Measurements from ENCODE around the gene EIF4G3.
"Not testable (repeated sequence)": the region's sequence is repeated elsewhere in the genome, so short reads cannot be mapped to it uniquely, and the experiment has no call there.

Gene EIF4G3

DNA sequence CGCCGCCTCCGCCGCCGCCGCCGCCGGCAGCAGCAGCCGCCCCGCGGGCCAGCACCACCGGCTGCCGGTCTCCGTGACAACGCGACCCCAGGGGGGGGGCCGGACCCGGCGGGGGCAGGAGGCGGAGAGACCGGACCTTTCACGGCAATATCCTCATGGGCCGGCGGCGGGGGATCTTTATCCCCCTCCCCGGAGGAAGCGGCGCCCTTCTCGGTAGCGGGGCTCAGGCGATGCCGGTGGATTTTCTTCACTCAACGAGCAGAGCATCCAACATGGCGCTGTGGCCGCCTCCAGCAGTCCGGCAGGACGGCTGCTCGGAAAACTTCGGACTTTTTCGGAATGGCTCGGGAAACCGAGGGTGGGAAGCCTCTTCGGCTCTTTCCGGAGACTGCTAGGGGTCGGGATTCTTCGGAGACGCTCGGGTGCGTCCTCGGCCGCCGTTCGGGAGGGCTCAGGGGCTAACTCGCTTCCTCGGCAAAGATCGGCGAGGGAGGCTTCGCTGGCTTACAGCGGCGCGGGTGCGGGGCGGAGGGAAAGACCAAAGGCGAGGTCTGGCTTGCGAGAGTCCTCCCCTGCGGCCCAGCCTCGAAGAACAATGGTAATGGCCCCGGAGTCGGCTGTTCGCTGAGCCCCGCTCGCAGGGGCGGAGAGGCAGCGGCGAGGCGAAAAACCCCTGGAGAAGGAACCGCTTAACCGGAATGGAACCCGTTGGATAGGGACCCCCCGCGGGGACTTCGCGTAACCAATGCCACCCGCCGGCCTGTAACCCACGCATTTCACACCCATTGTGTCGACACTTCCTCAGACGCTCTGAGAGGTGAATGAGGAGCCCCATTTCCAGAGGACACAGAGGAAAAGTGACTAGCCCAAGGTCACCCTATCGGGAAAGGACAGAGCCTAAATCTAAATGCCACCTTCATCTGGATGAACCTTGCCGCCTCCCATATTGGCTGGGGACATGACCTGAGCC, at the start of gene EIF4G3:
EIF4G3 (minus strand) TSS at position 312 of the 970 bp plus-strand sequence. CDS start 174,155 bp downstream, outside the sequence.
- DNase-seq = peak; percentile 97 to 99 (median 98)

- DNase-seq = no peak
Observed at GRCh38 chr1:21225065-21225464, 48.4 kb upstream of the EIF4G3 start.

GRCh38 chr1:21220815-21221214, 44.1 kb upstream of the EIF4G3 start:
- DNase-seq = no peak

GRCh38 chr1:21219674-21220073, 43.0 kb upstream of the EIF4G3 start:
- DNase-seq = no peak

- peak in 2 of 4 experiments; percentile 18 to 27 for DNase-seq
Observed at GRCh38 chr1:21217812-21218596, 41.3 kb upstream of the EIF4G3 start.

DNA sequence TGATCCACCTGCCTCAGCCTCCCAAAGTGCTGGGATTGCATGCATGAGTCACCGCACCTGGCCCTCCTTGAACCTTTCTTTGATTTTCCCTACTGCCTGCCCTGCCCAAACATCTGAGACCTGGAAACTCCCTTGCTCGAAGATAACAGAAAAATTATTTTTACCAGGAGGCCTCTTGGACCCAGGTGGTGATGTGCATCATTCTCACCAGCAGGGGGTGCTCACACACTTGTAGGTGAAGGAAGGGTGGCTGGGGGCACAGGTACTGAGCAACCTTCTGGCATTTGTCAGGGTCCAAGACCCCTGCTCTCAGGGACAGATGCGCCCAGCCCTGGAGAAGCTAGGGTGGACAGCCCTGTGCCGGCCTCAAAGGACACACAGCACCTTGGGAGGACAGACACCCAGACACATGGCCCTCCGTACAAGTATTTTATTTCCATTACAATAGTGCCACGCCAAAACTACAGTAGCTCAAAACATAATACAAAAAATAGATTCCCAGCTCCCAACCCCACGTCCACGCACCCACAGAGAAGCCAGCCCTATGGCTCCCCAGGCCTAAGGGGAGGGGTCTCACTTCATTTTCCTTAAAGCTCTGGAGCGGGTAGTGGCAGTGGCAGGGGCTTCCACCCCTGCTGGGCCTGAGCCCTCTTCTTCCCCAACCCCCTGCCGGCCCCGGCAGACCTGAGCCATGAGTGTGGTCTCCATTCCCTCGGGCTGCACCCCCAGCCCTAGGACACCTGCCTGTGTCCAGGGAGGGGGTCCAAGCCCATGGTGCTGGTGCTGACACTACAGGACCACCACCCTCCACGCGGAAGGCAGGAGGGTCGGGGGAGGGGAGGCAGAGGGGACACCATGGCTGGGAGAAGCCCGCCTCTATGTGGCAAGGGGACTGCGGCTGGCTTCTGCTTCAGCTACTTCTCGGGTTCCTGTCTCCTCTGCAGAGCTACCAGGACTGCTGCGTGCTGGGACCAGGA, 40.4 kb upstream of the EIF4G3 start:
- peak; percentile 16 to 57 (median 36) for DNase-seq

DNA sequence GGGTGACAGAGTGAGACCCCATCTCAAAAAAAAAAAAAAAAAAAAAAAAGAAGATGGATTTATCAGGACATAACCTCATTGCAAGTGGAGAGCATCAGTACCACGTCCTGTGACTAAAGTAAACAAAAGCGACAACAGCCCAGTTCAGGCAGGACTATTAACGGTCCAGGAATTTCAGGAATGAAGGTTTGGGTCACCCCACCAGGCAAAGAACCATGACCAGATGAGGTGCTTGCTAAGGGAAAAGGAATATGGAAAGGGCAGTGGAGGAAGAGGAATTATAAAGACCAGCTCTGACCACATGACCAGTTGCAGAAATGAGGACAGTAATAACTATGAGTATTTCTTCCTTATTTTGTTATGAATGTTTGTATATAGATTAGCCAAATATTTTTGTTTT, 35.4 kb upstream of the EIF4G3 start:
- DNase-seq = no peak

DNA sequence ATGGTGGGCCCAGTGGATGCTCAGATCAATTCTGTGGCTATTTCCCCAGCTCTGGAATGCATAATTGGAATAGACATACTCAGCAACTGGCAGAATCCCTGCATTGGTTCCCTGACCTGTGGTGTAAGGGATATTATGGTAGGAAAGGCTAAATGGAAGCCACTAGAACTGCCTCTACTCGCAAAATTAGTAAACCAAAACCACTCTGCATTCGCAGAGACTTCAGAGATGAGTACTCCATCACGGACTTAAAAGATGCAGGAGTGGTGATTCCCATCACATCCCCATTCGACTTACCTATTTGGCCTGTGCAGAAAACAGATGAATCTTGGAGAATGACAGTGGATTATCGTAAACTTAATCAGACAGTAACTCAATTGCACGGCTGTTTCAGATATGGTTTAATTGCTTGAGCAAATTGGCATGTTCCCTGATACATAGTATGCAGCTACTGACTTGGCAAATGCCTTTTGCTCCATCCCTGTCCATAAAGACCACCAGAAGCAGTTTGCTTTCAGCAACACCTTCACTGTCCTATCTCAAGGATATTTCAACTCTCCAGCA, 31.5 kb upstream of the EIF4G3 start:
- DNase-seq = not testable (repeated sequence)

DNA sequence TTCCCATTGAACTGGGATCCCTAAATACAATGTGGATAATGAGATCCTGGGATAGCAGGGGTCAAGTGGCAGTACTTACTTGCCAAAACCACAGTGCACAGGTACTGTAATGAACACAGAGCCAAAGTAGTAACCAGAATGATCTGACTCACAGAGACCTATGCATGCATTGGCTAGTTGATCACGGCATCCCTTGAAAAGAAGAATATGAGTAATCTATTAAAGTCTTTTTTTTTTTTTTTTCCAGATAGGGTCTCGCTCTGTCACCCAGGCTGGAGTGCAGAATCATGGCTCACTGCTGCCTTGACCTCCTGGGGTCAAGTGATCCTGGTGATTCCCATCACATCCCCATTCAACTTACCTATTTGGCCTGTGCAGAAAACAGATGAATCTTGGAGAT, 29.4 kb upstream of the EIF4G3 start:
- DNase-seq = no peak

DNA sequence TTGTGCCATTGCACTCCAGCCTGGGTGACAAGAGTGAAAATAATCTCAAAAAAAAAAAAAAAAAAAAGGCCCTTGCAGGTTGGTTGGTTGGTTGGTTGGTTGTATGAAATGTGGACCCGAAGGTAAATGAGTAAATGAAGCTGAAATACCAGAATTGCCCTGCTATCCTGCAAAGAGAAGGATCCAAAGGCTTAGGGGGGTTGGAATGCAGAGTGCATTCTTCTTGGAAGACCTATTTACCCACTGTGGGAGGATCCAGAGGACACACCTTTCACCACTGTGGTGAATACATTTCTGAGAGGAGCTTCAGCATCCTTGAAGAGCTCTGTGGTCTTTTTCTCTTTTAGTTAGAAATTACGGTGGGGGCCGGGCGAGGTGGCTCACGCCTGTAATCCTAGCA, 28.7 kb upstream of the EIF4G3 start:
- no peak for DNase-seq

- DNase-seq = no peak
Observed at GRCh38 chr1:21201650-21202049, 25.0 kb upstream of the EIF4G3 start.

DNA sequence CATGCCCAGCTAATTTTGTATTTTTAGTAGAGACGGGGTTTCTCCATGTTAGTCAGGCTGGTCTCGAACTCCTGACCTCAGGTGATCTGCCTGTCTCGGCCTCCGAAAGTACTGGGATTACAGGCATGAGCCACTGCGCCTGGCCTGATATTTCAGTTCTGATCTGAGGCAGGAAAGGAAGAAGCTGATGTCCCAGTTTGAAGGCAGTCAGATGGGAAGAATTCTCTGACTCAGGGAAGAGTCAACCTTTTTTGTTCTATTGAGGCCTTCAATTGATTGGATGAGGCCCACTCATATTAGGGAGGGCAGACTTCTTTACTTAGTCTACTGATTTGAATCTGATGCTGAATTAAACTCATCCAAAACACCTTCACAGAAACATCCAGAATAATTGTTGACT, 24.5 kb upstream of the EIF4G3 start:
- not testable (repeated sequence) for DNase-seq

- no peak for DNase-seq
Observed at GRCh38 chr1:21200767-21201166, 24.1 kb upstream of the EIF4G3 start.

DNA sequence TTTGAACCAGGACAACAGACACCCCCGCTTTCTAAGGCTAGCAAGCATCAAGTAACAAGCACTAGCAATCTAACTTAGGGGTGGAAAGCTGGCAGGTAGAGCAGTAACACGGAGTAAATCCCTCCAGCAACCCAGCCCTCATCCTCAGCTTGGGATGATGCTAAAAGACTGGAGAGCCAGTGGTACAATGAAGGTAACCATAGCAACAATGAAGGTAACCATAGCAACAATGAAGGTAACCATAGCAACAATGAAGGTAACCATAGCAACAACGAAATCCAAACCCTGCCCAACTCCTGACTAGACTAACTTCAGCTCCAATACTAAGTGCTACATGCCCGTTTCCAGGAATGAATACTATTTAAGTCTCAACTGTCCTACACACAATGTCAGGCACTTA, 22.2 kb upstream of the EIF4G3 start:
- DNase-seq = no peak

DNA sequence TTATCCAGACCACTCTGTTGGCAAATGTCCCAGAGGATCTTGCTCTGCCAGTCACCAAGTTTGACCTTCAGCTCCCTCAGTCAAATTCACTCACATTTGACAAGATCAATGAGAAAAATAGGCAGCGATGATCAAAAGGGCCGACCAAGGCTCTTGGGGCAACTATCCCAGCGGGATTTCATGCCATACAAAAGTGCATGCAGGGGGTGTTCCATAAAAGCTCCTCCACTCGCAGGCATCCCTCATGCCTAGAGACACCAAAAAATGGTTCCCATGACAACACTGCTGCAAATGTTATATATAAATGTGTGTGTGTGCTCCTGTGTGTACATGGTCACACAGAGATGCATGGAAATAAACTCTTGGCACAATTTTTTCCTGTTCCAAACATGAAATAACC, 16.2 kb upstream of the EIF4G3 start:
- DNase-seq = no peak

DNA sequence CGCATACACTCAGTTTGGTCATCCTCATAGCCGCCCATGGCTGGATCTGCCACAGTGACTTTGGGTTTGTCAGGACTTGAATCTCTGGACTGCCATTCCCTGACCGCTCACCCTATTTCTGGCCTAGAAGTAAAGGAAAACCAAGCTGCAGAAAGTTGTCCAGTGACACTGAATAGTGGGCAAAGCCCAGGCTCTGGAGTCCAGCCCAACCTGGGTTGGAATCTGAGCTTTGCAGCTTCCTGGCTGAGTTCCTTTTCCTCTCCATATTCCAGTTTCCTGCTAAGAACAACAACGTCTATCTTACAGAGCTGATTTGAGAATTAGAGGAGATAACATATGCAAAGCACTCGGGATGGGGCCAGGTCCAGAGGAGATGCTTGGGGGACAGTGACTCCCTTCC, 15.6 kb upstream of the EIF4G3 start:
- no peak for DNase-seq

DNA sequence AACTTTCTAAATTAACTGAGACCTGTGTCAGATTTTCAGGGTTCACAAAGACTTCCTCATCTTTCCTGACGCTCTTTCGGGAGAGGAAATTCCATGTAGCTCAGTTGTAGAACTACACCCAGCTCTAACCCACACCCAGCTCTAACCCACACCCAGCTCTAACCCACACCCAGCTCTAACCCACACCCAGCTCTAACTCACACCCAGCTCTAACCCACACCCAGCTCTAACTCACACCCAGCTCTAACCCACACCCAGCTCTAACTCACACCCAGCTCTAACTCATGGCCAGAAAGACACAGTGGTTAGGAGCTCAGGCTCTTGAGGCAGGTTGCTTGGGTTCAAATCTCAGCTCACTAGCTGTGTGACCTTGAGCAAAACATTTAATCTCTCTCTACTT, 14.1 kb upstream of the EIF4G3 start:
- DNase-seq = not testable (repeated sequence)

DNA sequence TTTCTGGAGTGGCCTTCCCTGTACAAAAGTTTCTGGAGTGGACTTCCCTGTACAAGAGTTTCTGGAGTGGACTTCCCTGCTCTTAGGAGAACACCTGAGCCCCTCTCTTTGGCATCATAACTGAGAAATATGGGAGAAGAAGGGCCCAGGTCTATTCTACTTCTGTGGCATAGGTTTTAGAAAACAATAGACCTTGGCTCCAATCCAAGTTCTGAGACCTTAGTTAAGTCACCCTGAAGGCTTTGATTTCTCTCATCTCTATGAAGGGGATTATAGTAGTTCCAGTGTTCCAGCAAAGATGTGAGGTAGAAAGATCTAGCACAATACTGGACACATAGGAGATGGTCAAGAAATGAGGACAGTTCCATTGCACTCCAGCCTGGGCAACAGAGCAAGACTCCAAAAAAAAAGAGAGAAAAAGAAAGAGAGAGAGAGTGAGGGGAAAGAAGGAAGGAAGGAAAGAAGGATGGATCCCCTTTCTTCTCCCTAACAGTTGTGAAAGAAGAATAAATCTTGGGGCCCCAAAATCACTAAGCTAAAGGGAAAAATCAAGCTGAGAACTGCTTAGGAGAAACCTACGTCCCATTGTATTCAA, 13.3 kb upstream of the EIF4G3 start:
- no peak for DNase-seq

DNA sequence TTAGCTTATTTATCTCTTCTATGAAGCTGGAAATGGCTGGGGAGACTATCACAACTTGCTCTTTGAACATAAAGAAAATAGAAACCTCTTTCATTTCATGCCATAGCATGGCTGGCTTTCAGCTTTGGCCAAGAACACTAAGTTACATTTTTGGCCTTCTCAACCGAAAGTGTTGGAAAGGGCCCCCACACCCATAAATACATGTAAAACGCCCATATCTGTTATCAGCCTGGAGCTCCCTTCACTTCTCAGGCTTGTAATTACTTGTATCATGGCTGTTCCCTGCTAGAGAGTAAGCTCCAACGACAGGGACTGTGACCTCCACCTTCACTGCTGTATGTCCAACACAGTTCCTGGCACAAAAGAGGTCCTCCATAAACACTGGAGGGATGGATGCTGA, 12.7 kb upstream of the EIF4G3 start:
- DNase-seq = no peak

GRCh38 chr1:21188235-21188634, 11.5 kb upstream of the EIF4G3 start:
- no peak for DNase-seq

DNA sequence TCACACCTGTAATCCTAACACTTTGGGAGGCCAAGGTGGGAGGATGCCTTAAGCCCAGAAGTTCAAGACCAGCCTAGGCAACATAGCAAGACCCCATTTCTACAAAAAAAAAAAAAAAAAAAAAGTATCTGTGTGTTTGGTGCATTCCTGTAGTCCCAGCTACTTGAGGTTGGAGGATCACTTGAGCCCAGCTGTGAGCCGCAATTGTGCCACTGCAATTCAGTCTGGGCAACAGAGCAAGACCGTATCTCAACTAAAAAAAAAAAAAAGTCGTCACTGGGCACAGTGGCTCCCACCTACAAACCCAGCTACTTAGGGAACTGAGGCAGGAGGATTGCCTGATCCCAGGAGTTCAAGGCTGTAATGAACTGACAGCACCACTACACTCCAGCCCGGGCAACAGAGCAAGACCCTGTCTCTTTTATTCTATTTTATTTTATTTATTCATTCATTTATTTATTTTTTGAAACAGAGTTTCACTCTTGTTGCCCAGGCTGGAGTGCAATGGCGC, 8.6 kb upstream of the EIF4G3 start:
- no peak for DNase-seq

- no peak for DNase-seq
Observed at GRCh38 chr1:21184276-21184675, 7.6 kb upstream of the EIF4G3 start.

Data from activated naive CD4-positive, alpha-beta T cell (primary cell).